Hepatocyte (in vitro differentiated cells): ENCODE measurements around the gene CABYR. TPM values are rescaled to one million over a fixed set of nuclear protein-coding genes. Genes with fewer than 3 reads are reported as not detected.

Experiments used
- DNase-seq: peaks from one replicate; pipeline ENCODE4 v3.0.0-alpha.2; 2016; ENCODE audit warnings: low spot score
- H2AFZ ChIP-seq: fragments of 200-600 bp; sonication (generic); 2 replicates; pipeline ENCODE4 v1.6.0; 2016; ENCODE audit warnings: antibody characterized with exemption, mild to moderate bottlenecking
- H3K27ac ChIP-seq: fragments of 200-600 bp; sonication (generic); 2 replicates; pipeline ENCODE4 v1.5.1; 2016; ENCODE audit warnings: mild to moderate bottlenecking
- H3K27me3 ChIP-seq: fragments of 200-600 bp; sonication (generic); 2 replicates; pipeline ENCODE4 v1.6.1; 2016
- H3K36me3 ChIP-seq: fragments of 200-600 bp; sonication (generic); replicated peaks from 2 replicates; pipeline ENCODE4 v1.5.1; 2016; ENCODE audit warnings: low read depth; ENCODE audit not compliant: insufficient read depth
- H3K4me1 ChIP-seq: fragments of 200-600 bp; sonication (generic); 2 replicates; pipeline ENCODE4 v1.5.1; 2016; ENCODE audit warnings: mild to moderate bottlenecking, moderate library complexity; ENCODE audit not compliant: insufficient read depth
- H3K4me2 ChIP-seq: fragments of 200-600 bp; sonication (generic); 2 replicates; pipeline ENCODE4 v1.6.0; 2016
- H3K4me3 ChIP-seq: fragments of 200-600 bp; sonication (generic); 2 replicates; pipeline ENCODE4 v1.5.1; 2016; ENCODE audit warnings: mild to moderate bottlenecking
- H3K79me2 ChIP-seq: fragments of 200-600 bp; sonication (generic); 2 replicates; pipeline ENCODE4 v1.6.0; 2017; ENCODE audit warnings: mild to moderate bottlenecking
- H3K9me2 ChIP-seq: fragments of 200-600 bp; sonication (generic); replicated peaks from 2 replicates; pipeline ENCODE4 v1.6.0; 2017; ENCODE audit warnings: mild to moderate bottlenecking; ENCODE audit not compliant: insufficient read depth
- H3K9me3 ChIP-seq: fragments of 200-600 bp; sonication (generic); 2 replicates; pipeline ENCODE4 v1.5.1; 2016; ENCODE audit warnings: low read depth, mild to moderate bottlenecking
- H4K20me1 ChIP-seq: fragments of 200-600 bp; sonication (generic); 2 replicates; pipeline ENCODE4 v1.6.0; 2016; ENCODE audit warnings: mild to moderate bottlenecking; ENCODE audit not compliant: insufficient read depth, poor library complexity, severe bottlenecking
- EZH2 ChIP-seq: fragments of 200-600 bp; sonication (generic); IDR thresholded peaks from 2 replicates; pipeline ENCODE4 v1.6.1; 2016; ENCODE audit warnings: antibody characterized with exemption, mild to moderate bottlenecking, borderline replicate concordance
- EZH2phosphoT487 ChIP-seq: fragments of 200-600 bp; sonication (generic); IDR thresholded peaks from one replicate; pipeline ENCODE4 v1.6.1; 2018; ENCODE audit warnings: antibody characterized with exemption, mild to moderate bottlenecking, low read depth, moderate library complexity; ENCODE audit not compliant: unreplicated experiment, severe bottlenecking
- WGBS: methylation state at CpG from one replicate; pipeline ENCODE4 v1.1.6; 2016; ENCODE audit warnings: low lambda C conversion rate; ENCODE audit errors: missing lambda C conversion rate; 5-methylcytosine and 5-hydroxymethylcytosine counted together
- polyA plus RNA-seq: library from polyadenylated mRNA; unstranded; fragments of >200 nt; fragmentation: Nextera tagmentation; extraction: Ambion mirVana; gene quantifications from 2 replicates; pipeline ENCODE4 v1.2.1, GENCODE V29; 2016
- total RNA-seq: library from RNA; depleted of rRNA; stranded (reverse); fragments of >200 nt; gene quantifications from 2 replicates; pipeline ENCODE4 v1.2.3, GENCODE V29; 2014
- TF ChIP-seq, protein P1 (sequence below): fragments of 200-600 bp; sonication (generic); IDR thresholded peaks from 2 replicates; pipeline ENCODE4 v1.5.1; 2016; ENCODE audit warnings: antibody characterized with exemption, mild to moderate bottlenecking; ENCODE audit not compliant: poor library complexity

CABYR gene
- total and polyA plus RNA-seq, 2 experiments from 2014 or later = 3.6 to 5.3 TPM

DNA sequence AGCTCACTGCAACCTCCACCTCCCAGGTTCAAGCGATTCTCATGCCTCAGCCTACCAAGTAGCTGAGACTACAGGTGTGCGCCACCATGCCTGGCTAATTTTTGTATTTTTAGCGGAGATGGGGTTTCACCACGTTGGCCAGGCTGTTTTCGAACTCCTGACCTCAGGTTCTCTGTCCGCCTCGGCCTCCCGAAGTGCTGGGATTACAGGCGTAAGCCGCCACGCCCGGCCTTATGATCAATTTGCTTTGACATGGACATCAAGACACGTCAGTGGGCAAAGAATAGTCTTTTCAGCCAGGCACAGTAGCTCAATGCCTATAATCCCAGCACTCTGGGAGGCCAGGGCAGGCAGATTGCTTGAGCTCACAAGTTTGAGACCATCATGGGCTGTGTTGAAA is 48.0 kb upstream of the CABYR start:
- no peak for DNase-seq
- H3K27me3 ChIP-seq = no peaks in the 10 kb centered on the region
- no peaks in the 10 kb centered on the region for H3K9me2 ChIP-seq
- TF ChIP-seq, protein P1, sequence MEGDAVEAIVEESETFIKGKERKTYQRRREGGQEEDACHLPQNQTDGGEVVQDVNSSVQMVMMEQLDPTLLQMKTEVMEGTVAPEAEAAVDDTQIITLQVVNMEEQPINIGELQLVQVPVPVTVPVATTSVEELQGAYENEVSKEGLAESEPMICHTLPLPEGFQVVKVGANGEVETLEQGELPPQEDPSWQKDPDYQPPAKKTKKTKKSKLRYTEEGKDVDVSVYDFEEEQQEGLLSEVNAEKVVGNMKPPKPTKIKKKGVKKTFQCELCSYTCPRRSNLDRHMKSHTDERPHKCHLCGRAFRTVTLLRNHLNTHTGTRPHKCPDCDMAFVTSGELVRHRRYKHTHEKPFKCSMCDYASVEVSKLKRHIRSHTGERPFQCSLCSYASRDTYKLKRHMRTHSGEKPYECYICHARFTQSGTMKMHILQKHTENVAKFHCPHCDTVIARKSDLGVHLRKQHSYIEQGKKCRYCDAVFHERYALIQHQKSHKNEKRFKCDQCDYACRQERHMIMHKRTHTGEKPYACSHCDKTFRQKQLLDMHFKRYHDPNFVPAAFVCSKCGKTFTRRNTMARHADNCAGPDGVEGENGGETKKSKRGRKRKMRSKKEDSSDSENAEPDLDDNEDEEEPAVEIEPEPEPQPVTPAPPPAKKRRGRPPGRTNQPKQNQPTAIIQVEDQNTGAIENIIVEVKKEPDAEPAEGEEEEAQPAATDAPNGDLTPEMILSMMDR = no peak
- TF ChIP-seq EZH2phosphoT487 (no peak), EZH2 (no peak)
- H3K27ac ChIP-seq = no peak overlapping the region
- no peak overlapping the region for H2AFZ ChIP-seq
- H3K79me2 ChIP-seq = no peaks in the 10 kb centered on the region
- H3K36me3 ChIP-seq = no peaks in the 10 kb centered on the region
- H3K9me3 ChIP-seq = no peaks in the 10 kb centered on the region
- H3K4me3 ChIP-seq = no peak overlapping the region
- 96% methylated on average over 13 of the region's 13 CpGs for WGBS
- no peaks in the 10 kb centered on the region for H3K4me1 ChIP-seq
- no peak overlapping the region for H3K4me2 ChIP-seq
- no peaks in the 10 kb centered on the region for H4K20me1 ChIP-seq

DNA sequence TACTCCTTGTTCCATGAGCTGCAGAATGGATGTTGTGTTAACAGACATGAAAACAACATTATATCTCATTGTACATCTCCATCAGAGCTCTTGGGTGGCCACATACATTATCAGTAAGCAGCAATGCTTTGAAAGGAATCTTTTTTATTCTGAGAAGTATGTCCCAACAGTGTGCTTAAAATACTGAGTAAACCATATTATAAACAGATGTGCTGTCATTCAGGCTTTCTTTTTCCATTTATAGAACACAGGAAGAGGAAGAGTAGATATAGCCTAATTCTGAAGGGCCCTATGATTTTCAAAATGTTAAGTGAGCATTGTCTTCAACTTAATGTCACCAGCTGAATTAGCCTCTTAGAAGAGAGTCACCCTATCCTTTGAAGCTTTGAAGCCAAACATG is 44.3 kb upstream of the CABYR start:
- DNase-seq = no peak
- TF ChIP-seq EZH2 (no peak), EZH2phosphoT487 (no peak)
- TF ChIP-seq, protein P1 = no peak
- Histone ChIP-seq H3K27ac (no peak overlapping the region), H3K4me1 (no peaks in the 10 kb centered on the region), H3K27me3 (no peaks in the 10 kb centered on the region), H2AFZ (no peak overlapping the region), H3K4me3 (no peak overlapping the region), H3K79me2 (no peaks in the 10 kb centered on the region), H3K9me3 (no peaks in the 10 kb centered on the region), H3K9me2 (no peaks in the 10 kb centered on the region), H4K20me1 (no peaks in the 10 kb centered on the region), H3K4me2 (no peak overlapping the region), H3K36me3 (peaks cover 4% of the 10 kb centered on the region)

DNA sequence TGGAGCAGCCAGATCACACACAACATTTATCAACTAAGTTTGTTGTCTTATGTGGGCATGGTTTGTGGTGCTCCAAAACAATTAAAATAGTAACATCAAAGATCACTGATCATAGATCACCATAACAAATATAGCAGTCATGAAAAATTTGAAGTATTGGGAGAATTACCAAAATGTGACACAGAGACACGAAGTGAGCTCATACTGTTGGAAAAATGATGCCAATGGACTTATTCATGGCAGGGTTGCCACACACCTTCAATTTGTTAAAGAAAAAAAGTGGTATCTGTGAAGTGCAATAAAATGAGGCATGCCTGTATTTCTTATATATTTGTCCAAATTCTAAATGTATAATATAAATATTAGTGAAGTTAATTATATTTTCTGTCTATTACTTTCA is 42.9 kb upstream of the CABYR start:
- Histone ChIP-seq H3K27me3 (no peaks in the 10 kb centered on the region), H4K20me1 (no peaks in the 10 kb centered on the region), H3K27ac (no peak overlapping the region), H3K4me2 (no peak overlapping the region), H3K9me3 (no peaks in the 10 kb centered on the region), H3K79me2 (no peaks in the 10 kb centered on the region), H3K4me3 (no peak overlapping the region), H3K4me1 (no peaks in the 10 kb centered on the region), H3K9me2 (no peaks in the 10 kb centered on the region), H3K36me3 (peaks cover 4% of the 10 kb centered on the region), H2AFZ (no peak overlapping the region)
- 100% methylated on average over 1 of the region's 1 CpG for WGBS
- TF ChIP-seq EZH2phosphoT487 (no peak), EZH2 (no peak)
- TF ChIP-seq, protein P1 = no peak
- DNase-seq = no peak
